Measurements from ENCODE around the gene PRKG1.
"Not testable (repeated sequence)": the region's sequence is repeated elsewhere in the genome, so short reads cannot be mapped to it uniquely, and the experiment has no call there.

Gene PRKG1

DNA sequence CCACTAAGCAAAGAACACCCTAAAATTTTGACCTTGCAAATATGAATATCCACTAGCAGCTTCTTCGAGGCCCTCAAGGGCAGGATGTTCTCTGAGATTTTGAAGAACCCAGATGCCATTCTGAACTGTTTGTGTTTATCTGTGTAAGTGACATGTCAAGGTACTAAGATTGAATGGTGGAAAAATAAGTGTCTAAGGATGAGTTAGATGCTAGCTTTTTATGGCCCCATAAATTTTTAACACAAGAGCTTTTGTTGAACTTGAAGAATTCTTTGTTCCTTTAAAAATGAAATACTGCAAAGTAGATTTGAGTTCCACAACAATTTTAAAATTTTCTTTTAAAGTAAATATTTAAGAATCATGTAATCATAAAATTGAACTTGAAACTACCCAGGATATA, 365.4 kb downstream of the PRKG1 start:
- TF ChIP-seq, protein P1, sequence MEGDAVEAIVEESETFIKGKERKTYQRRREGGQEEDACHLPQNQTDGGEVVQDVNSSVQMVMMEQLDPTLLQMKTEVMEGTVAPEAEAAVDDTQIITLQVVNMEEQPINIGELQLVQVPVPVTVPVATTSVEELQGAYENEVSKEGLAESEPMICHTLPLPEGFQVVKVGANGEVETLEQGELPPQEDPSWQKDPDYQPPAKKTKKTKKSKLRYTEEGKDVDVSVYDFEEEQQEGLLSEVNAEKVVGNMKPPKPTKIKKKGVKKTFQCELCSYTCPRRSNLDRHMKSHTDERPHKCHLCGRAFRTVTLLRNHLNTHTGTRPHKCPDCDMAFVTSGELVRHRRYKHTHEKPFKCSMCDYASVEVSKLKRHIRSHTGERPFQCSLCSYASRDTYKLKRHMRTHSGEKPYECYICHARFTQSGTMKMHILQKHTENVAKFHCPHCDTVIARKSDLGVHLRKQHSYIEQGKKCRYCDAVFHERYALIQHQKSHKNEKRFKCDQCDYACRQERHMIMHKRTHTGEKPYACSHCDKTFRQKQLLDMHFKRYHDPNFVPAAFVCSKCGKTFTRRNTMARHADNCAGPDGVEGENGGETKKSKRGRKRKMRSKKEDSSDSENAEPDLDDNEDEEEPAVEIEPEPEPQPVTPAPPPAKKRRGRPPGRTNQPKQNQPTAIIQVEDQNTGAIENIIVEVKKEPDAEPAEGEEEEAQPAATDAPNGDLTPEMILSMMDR (IDR thresholded peaks at IDR 0.05; ENCODE audit: borderline replicate concordance, extremely low read depth, low read length, poor library complexity, severe bottlenecking) = no peak
- no peak for TF ChIP-seq EZH2 (IDR thresholded peaks at IDR 0.05; ENCODE audit: borderline replicate concordance, low read depth, low read length, severe bottlenecking)
- Histone ChIP-seq H4K20me1 (ENCODE audit: insufficient read depth, low read length) (no peaks in the 10 kb centered on the region), H3K4me2 (ENCODE audit: insufficient read depth, low read length) (no peak overlapping the region), H3K9me3 (ENCODE audit: insufficient read depth, low read length, severe bottlenecking) (no peaks in the 10 kb centered on the region), H3K9ac (ENCODE audit: low read depth, low read length) (no peak overlapping the region), H3K4me3 (ENCODE audit: low read depth in 1 of 2, low read length in 2 of 2) (no peak overlapping the region), H2AFZ (ENCODE audit: low read depth, low read length) (no peak overlapping the region), H3K27ac (ENCODE audit: low read length) (no peak overlapping the region), H3K4me1 (ENCODE audit: insufficient read depth, low read length) (no peaks in the 10 kb centered on the region), H3K79me2 (ENCODE audit: insufficient read depth, low read length) (no peaks in the 10 kb centered on the region), H3K36me3 (ENCODE audit: insufficient read depth, low read length) (no peaks in the 10 kb centered on the region), H3K27me3 (ENCODE audit: insufficient read depth, low read length, poor library complexity) (no peaks in the 10 kb centered on the region)
- DNase-seq (no peak), ATAC-seq (ENCODE audit: insufficient read depth, low read depth) (no peak)

DNA sequence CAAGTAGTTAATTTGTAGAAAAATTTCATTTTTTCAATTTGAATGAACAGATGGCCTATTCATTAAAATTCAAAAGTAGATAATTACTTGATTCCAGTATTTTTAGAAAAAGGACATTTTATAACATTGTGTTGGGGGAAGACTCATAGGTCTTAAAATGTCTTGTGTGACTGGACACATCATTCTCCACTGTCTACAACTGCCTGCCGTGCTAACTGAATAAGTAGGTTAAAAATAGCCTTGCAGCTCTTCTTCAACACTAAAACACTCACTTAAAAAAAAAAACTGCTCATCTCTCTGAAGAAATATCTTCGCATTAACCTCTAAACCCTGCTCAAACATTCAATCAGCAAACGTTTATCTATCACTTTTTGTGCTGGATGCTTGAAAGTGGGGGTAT, 371.3 kb downstream of the PRKG1 start:
- H3K36me3 ChIP-seq (ENCODE audit: insufficient read depth, low read length) = no peaks in the 10 kb centered on the region
- H3K27ac ChIP-seq (ENCODE audit: low read length) = no peak overlapping the region
- no peak overlapping the region for H2AFZ ChIP-seq (ENCODE audit: low read depth, low read length)
- H3K27me3 ChIP-seq (ENCODE audit: insufficient read depth, low read length, poor library complexity) = no peaks in the 10 kb centered on the region
- H3K4me2 ChIP-seq (ENCODE audit: insufficient read depth, low read length) = no peak overlapping the region
- H3K9ac ChIP-seq (ENCODE audit: low read depth, low read length) = no peak overlapping the region
- no peak for ATAC-seq (ENCODE audit: insufficient read depth, low read depth)
- no peaks in the 10 kb centered on the region for H3K4me1 ChIP-seq (ENCODE audit: insufficient read depth, low read length)
- no peaks in the 10 kb centered on the region for H4K20me1 ChIP-seq (ENCODE audit: insufficient read depth, low read length)
- no peaks in the 10 kb centered on the region for H3K9me3 ChIP-seq (ENCODE audit: insufficient read depth, low read length, severe bottlenecking)
- DNase-seq = no peak
- H3K4me3 ChIP-seq (ENCODE audit: low read depth in 1 of 2, low read length in 2 of 2) = no peak overlapping the region
- no peak for TF ChIP-seq EZH2 (IDR thresholded peaks at IDR 0.05; ENCODE audit: borderline replicate concordance, low read depth, low read length, severe bottlenecking)
- TF ChIP-seq, protein P1 (IDR thresholded peaks at IDR 0.05; ENCODE audit: borderline replicate concordance, extremely low read depth, low read length, poor library complexity, severe bottlenecking) = no peak
- no peaks in the 10 kb centered on the region for H3K79me2 ChIP-seq (ENCODE audit: insufficient read depth, low read length)

DNA sequence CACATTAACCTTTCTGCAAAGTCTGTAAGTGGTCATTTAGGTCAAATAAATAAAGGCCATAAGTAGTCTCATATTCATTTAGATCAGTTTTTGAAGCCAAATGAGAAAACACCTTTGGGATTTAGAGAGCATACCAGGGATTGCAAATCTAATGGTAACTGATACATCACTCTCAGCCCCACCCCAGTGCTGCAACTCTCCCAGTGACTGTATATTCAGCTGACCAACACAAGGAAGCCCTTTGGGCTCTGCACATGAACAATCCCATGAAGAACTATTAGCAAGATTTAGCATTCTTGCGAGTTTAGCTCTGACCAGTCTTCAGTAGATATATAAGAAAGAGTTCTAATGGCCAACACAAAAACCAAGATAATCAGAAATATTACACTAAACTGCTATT, 372.8 kb downstream of the PRKG1 start:
- Histone ChIP-seq H3K9me3 (ENCODE audit: insufficient read depth, low read length, severe bottlenecking) (no peaks in the 10 kb centered on the region), H4K20me1 (ENCODE audit: insufficient read depth, low read length) (no peaks in the 10 kb centered on the region), H3K9ac (ENCODE audit: low read depth, low read length) (no peak overlapping the region), H3K36me3 (ENCODE audit: insufficient read depth, low read length) (no peaks in the 10 kb centered on the region), H3K79me2 (ENCODE audit: insufficient read depth, low read length) (no peaks in the 10 kb centered on the region), H3K4me2 (ENCODE audit: insufficient read depth, low read length) (no peak overlapping the region), H3K4me1 (ENCODE audit: insufficient read depth, low read length) (no peaks in the 10 kb centered on the region), H2AFZ (ENCODE audit: low read depth, low read length) (no peak overlapping the region), H3K27ac (ENCODE audit: low read length) (no peak overlapping the region), H3K27me3 (ENCODE audit: insufficient read depth, low read length, poor library complexity) (no peaks in the 10 kb centered on the region), H3K4me3 (ENCODE audit: low read depth in 1 of 2, low read length in 2 of 2) (no peak overlapping the region)
- no peak for DNase-seq
- ATAC-seq (ENCODE audit: insufficient read depth, low read depth) = no peak
- TF ChIP-seq, protein P1 (IDR thresholded peaks at IDR 0.05; ENCODE audit: borderline replicate concordance, extremely low read depth, low read length, poor library complexity, severe bottlenecking) = no peak
- no peak for TF ChIP-seq EZH2 (IDR thresholded peaks at IDR 0.05; ENCODE audit: borderline replicate concordance, low read depth, low read length, severe bottlenecking)

DNA sequence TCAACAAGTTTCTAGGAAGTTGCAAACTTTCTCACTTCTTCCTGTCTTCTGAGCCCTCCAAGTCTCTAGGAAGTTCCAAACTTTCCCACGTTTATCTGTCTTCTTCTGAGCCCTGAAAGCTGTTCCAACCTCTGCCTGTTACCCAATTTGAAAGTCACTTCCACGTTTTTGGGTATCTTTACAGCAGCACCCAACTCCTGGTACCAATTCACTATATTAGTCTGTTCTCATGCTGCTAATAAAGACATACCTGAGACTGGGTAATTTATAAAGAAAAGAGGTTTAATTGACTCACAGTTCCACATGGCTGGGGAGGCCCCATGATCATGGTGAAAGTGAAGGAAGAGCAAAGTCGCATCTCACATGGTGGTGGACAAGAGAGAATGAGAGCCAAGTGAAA, 381.5 kb downstream of the PRKG1 start:
- not testable (repeated sequence) for H3K27me3 ChIP-seq (ENCODE audit: insufficient read depth, low read length, poor library complexity); H3K4me1 ChIP-seq (ENCODE audit: insufficient read depth, low read length); H4K20me1 ChIP-seq (ENCODE audit: insufficient read depth, low read length); DNase-seq; H3K9ac ChIP-seq (ENCODE audit: low read depth, low read length); H3K36me3 ChIP-seq (ENCODE audit: insufficient read depth, low read length); H3K4me3 ChIP-seq (ENCODE audit: low read depth in 1 of 2, low read length in 2 of 2); H3K27ac ChIP-seq (ENCODE audit: low read length); H3K9me3 ChIP-seq (ENCODE audit: insufficient read depth, low read length, severe bottlenecking); H3K79me2 ChIP-seq (ENCODE audit: insufficient read depth, low read length); ATAC-seq (ENCODE audit: insufficient read depth, low read depth); H3K4me2 ChIP-seq (ENCODE audit: insufficient read depth, low read length); H2AFZ ChIP-seq (ENCODE audit: low read depth, low read length)
